Stomach (tissue), 9 donors: ENCODE results near the gene LSAMP. TPM values are rescaled to one million over a fixed set of nuclear protein-coding genes. Genes with fewer than 3 reads are reported as not detected.

ENCODE experiments used
- DNase-seq, 2 donors: peaks; one replicate each; pipeline versions ENCODE4 v3.0.0 to v3.0.0-alpha.2; 2013 to 2019
- H3K27ac ChIP-seq, 5 donors: fragments of 200-600 bp in 4 of 5; sonication (generic) in 4 of 5; one replicate each; pipeline ENCODE4 v1.5.1; 2013 to 2019; ENCODE audit warnings: mild to moderate bottlenecking in 1 of 5, moderate library complexity in 1 of 5
- H3K27me3 ChIP-seq, 3 donors: fragments of 200-600 bp; sonication (generic); one replicate each; pipeline ENCODE4 v1.5.1; 2017 to 2019; ENCODE audit warnings: mixed run types in 1 of 3
- H3K36me3 ChIP-seq, 4 donors: fragments of 200-600 bp; sonication (generic); 1 replicate in 3 of 4; 2 replicates in 1 of 4; pipeline ENCODE4 v1.5.1; 2016 to 2019
- H3K4me1 ChIP-seq, 4 donors: fragments of 200-600 bp; sonication (generic); one replicate each; pipeline ENCODE4 v1.5.1; 2016 to 2019
- H3K4me3 ChIP-seq, 4 donors: fragments of 200-600 bp; sonication (generic) in 3 of 4; one replicate each; pipeline ENCODE4 v1.5.1; 2016 to 2019; ENCODE audit warnings: mild to moderate bottlenecking in 1 of 4
- H3K9me3 ChIP-seq, 4 donors: fragments of 200-600 bp; sonication (generic); one replicate each; pipeline ENCODE4 v1.5.1; 2016 to 2019
- CTCF ChIP-seq, 7 experiments: fragments of 450-650 bp in 4 of 7; fragments of 200-600 bp in 3 of 7; sonication (generic) in 3 of 7; IDR thresholded peaks; one replicate each; pipeline ENCODE4 v1.5.1; 2016 to 2019; ENCODE audit warnings: antibody characterized with exemption in 7 of 7, control low read depth in 2 of 7, mild to moderate bottlenecking in 1 of 7
- EP300 ChIP-seq: sonication (generic); formaldehyde crosslinking; IDR thresholded peaks from one replicate; pipeline ENCODE4 v1.6.1; 2017; ENCODE audit warnings: antibody characterized with exemption
- POLR2A ChIP-seq, 4 donors: fragments of 450-650 bp; IDR thresholded peaks; one replicate each; pipeline ENCODE4 v1.6.1; 2016; ENCODE audit warnings: antibody characterized with exemption in 4 of 4, control low read depth in 2 of 4, mild to moderate bottlenecking in 1 of 4, moderate library complexity in 1 of 4
- POLR2AphosphoS5 ChIP-seq, 3 donors: sonication (generic); formaldehyde crosslinking; IDR thresholded peaks; one replicate each; pipeline ENCODE4 v1.6.1; 2016; ENCODE audit warnings: antibody characterized with exemption in 3 of 3
- WGBS, 5 donors: extraction: QIAGEN DNeasy Blood & Tissue Kit in 3 of 5; methylation state at CpG; one replicate each; pipeline versions ENCODE4 v1.1.5 to v1.1.7; 2013 to 2018; 5-methylcytosine and 5-hydroxymethylcytosine counted together
- intact Hi-C: fragments of 100-400 bp; cut with DNase I; formaldehyde crosslinking; loops from one replicate; pipeline ENCODE4 v1.15.1; 2023; ENCODE audit warnings: low total_unique reads
- polyA plus RNA-seq, 3 donors: library from polyadenylated mRNA; stranded (reverse); fragments of 200-250 nt; gene quantifications; one replicate each; pipeline ENCODE4 v1.2.3, GENCODE V29; 2013
- total RNA-seq, 5 donors: library from RNA; depleted of rRNA; stranded (reverse); fragments of >200 nt; gene quantifications; one replicate each; pipeline versions ENCODE4 v1.1.0 to v1.2.3, GENCODE V29; 2014 to 2016
- donor health status: healthy with polysubstance abuse.
- donor health status: Bipolar disorder and iron deficiency.
- donor health status: healthy.

LSAMP gene
- total and polyA plus RNA-seq, 8 donors, result 1.1 to 20.7 (median 1.7) TPM

GRCh38 chr3:115913069-115913686, 532.1 kb downstream of the LSAMP start:
- intact Hi-C loops, result no loop called here

GRCh38 chr3:115912372-115912771, 532.9 kb downstream of the LSAMP start:
- Histone ChIP-seq H3K9me3 (no peaks in the 10 kb centered on the region), H3K4me1 (no peaks in the 10 kb centered on the region), H3K27me3 (no peaks in the 10 kb centered on the region), H3K27ac (no peak overlapping the region), H3K36me3 (no peaks in the 10 kb centered on the region), H3K4me3 (no peak overlapping the region)
- TF ChIP-seq CTCF (IDR thresholded peaks at IDR 0.05) (no peak), POLR2A (IDR thresholded peaks at IDR 0.05) (no peak), EP300 (no peak), POLR2AphosphoS5 (IDR thresholded peaks at IDR 0.05) (no peak)
- DNase-seq, result peak in 1 of 2 donors; percentile 3
- intact Hi-C loops, result no loop called here
- WGBS, 5 donors, result 50 to 64% (median 53%) methylated on average over 2 of the region's 2 CpGs

More at GRCh38 chr3:115913069-115913686, 532.1 kb downstream of the LSAMP start:
- 76 to 86% (median 79%) methylated on average over 4 of the region's 4 CpGs for WGBS, 5 donors
- no peak for DNase-seq
- no peaks in the 10 kb centered on the region for H3K4me1 ChIP-seq
- TF ChIP-seq POLR2AphosphoS5 (IDR thresholded peaks at IDR 0.05), result no peak
- no peak for TF ChIP-seq EP300
- no peak for TF ChIP-seq CTCF (IDR thresholded peaks at IDR 0.05)
- TF ChIP-seq POLR2A (IDR thresholded peaks at IDR 0.05), result no peak
- no peaks in the 10 kb centered on the region for H3K27me3 ChIP-seq
- no peak overlapping the region for H3K27ac ChIP-seq
- H3K36me3 ChIP-seq, result no peaks in the 10 kb centered on the region
- H3K9me3 ChIP-seq, result no peaks in the 10 kb centered on the region
- H3K4me3 ChIP-seq, result no peak overlapping the region

GRCh38 chr3:115905871-115906270, 539.4 kb downstream of the LSAMP start:
- H3K27ac ChIP-seq, result no peak overlapping the region
- H3K27me3 ChIP-seq, result no peaks in the 10 kb centered on the region
- H3K4me3 ChIP-seq, result no peak overlapping the region
- H3K9me3 ChIP-seq, result no peaks in the 10 kb centered on the region
- no peaks in the 10 kb centered on the region for H3K36me3 ChIP-seq
- TF ChIP-seq EP300, result no peak
- TF ChIP-seq POLR2AphosphoS5 (IDR thresholded peaks at IDR 0.05), result no peak
- no peak for TF ChIP-seq CTCF (IDR thresholded peaks at IDR 0.05)
- no peak for DNase-seq
- intact Hi-C loops, result no loop called here
- WGBS, 5 donors, result 75 to 89% (median 87%) methylated on average over 2 of the region's 2 CpGs
- no peaks in the 10 kb centered on the region for H3K4me1 ChIP-seq

- intact Hi-C loops, result no loop called here
- Histone ChIP-seq H3K4me3 (no peak overlapping the region), H3K4me1 (no peaks in the 10 kb centered on the region), H3K27ac (no peak overlapping the region), H3K36me3 (no peaks in the 10 kb centered on the region), H3K9me3 (no peaks in the 10 kb centered on the region), H3K27me3 (no peaks in the 10 kb centered on the region)
- 83 to 95% (median 91%) methylated on average over 2 of the region's 2 CpGs for WGBS, 5 donors
- TF ChIP-seq EP300, result no peak
- no peak for TF ChIP-seq CTCF (IDR thresholded peaks at IDR 0.05)
- TF ChIP-seq POLR2A (IDR thresholded peaks at IDR 0.05), result no peak
- no peak for TF ChIP-seq POLR2AphosphoS5 (IDR thresholded peaks at IDR 0.05)
- DNase-seq, result no peak
Observed at GRCh38 chr3:115903843-115904242, 541.4 kb downstream of the LSAMP start.
